Inflammatory macrophage (primary cell): ENCODE data around the gene GLI2.

Experiments
- DNase-seq, 2 donors: peaks; one replicate each; pipeline ENCODE4 v3.0.0-alpha.2; 2020 to 2022

The GLI2 gene

GRCh38 chr2:120771781-120772208, 36.1 kb downstream of the GLI2 start:
- DNase-seq: peak in 1 of 2 donors; percentile 9

GRCh38 chr2:120772261-120772660, 36.6 kb downstream of the GLI2 start:
- no peak for DNase-seq

DNA sequence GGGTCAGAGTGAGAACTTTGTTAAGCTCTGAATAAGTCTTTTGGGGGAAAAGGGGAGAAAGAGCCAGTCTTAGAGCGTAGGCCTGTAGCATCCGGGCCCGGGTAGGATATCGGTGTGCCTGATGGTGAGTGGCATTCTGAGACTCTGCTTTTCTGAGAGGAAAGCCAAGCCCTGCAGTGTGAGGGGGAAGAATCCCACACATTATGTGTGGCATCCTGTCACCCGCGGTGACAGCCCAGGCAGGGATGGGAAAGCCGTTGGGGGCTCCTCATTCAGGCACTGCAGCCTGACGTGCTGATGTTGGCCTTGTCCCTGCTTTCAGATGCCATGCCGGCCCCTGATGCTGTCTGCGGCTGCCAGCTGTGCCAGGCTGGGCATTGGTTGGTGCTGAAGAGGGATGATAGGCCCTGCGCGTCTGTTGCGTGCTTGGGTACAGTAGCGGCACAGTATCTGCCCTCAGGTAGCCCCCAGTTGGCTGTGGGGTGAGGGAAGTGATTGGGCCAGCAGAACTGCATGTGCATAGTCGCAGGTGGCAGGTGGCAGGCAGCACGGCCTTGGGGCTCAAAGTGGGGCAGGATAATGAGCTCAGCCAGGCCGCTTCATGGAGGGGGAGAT, 37.6 kb downstream of the GLI2 start:
- no peak for DNase-seq

GRCh38 chr2:120774557-120775160, 39.0 kb downstream of the GLI2 start:
- no peak for DNase-seq

GRCh38 chr2:120775194-120775593, 39.5 kb downstream of the GLI2 start:
- no peak for DNase-seq

- no peak for DNase-seq
Observed at GRCh38 chr2:120775801-120776589, 40.3 kb downstream of the GLI2 start.

DNA sequence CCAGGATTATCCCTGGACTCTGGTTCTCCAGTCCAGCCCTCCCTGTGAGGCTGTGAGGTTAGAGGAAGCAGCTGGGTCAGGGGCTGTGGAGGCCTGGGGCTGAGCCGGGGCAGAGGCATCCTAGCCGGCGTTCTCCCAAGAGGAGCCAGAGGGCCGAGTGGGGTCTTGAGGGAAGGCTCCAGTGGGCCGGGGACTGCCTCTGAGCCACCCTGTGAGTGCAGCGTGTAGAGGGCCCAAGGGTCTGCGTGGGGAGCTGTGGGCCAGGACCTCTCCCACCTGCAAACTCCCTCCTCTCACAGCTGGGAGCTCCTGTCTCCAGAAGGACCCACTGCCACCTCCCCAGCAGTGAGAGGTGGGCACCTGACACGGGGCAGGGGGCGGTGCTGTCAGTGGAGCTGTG, 41.0 kb downstream of the GLI2 start:
- no peak for DNase-seq

DNA sequence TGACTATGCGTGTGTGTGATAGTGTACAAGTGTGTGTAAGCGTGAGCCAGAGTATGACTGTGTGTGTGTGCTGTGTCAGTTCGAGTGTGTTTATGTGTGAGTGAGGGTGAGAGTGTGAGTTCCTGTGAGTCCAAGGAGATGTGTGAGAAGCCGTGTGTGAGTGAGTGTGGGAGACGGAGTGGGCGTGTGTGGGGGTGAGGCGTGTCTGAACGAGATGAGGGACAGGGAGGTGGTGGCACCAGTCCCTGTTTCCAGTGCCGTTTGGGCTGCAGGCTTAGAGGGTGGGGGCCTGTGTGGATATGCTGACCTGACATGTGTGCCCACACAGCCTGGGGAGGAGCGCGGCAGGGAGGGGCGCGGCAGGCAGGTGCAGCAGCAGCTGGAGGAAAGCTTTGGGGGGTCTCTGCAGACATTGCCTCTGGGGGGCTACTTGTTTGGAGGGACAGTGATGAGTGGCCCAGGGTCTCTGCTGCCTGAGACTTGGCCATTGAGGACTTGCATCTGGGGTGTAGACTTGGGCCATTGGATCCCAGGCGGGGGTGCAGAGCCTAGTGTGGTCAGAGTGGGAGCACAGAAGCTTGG, 41.6 kb downstream of the GLI2 start:
- no peak for DNase-seq

DNA sequence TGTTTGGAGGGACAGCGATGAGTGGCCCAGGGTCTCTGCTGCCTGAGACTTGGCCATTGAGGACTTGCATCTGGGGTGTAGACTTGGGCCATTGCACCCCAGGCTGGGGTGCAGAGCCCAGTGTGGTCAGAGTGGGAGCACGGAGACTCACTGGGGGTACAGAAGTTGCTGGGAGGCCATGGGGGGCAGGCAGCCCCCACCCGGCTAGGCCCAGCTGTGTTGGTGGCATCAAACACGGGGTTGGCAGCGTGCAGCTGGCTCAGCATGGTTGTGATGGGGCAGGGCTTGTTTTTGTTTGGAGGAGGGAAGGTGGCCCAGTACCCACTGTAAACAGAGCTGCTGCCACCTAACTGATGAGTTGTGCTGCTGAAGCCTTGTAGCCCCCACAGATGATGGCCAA, 42.1 kb downstream of the GLI2 start:
- DNase-seq: no peak

DNA sequence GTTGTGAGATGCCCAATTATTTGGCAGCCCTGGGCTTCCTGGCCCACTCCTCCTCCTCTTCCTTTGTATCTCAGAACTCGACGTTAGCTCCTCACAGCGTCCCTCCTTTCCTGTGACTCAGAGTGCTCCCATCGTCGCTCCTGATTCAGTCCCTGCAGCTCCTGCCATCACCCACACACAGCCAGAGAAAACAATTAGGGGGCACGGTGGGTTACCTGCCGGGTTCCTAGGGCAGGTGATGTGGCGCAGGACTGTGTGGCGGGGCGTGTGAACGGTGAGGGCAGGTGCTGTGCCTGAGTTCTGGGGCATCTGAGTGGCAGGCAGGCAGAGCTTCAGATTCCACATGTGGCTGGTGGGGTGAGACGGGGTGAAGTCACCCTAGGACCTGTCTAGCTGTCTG, 42.6 kb downstream of the GLI2 start:
- no peak for DNase-seq

DNA sequence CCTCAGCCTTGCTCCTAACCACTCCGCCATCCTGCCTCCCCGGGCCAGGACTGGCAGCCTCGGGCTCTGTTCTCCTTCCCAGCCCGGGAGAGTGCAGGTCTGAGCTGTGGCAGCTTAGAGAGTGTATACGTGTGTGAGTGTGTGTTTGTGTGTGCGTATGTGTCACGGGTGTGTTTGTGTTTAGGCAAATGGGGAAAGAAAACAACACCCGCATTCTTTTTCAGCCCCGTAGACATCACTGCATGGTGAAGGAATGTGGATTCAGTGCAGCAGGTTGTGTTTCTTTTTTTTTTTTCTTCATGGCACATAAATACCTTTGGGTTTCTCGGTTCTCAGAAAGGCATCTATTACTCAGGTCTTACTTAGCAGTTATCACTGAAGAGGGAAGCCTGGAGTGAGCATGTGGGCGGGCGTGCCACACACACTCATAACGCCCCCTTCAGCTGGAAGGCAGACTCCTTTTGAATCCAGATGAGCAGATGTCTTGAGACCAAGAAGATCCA, 44.2 kb downstream of the GLI2 start:
- DNase-seq: no peak

GRCh38 chr2:120780402-120780801, 44.7 kb downstream of the GLI2 start:
- DNase-seq: no peak

- no peak for DNase-seq
Observed at GRCh38 chr2:120783371-120783791, 47.7 kb downstream of the GLI2 start.

DNA sequence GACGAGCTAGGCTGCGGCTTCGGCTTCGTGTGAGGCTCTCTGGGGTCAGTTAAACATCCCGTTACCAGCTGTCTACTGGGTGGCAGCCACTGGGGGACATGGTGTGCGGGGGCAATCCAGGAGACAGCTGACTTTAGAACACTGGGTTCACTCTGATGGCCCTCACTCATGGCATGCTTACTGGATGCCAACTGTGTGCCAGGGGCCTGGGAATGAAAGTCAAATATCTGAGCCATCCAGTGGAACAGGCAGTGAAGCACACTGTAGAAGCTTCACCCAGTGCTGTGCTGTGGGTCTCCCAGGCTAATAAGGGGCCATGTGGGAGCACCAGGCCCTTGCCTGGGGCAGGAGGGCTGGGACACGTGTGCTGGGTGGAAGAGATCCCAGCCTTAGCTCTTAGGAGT, 48.3 kb downstream of the GLI2 start:
- no peak for DNase-seq
